HG03558 (cell line): ENCODE data around the gene ARHGAP45.

Experiments
- ATAC-seq: cut with Tn5 transposase; IDR thresholded peaks from one replicate; pipeline ENCODE4 v1.9.1; 2021; ENCODE audit warnings: moderate number of reproducible peaks; ENCODE audit not compliant: unreplicated experiment; ENCODE audit errors: extremely low read depth

The ARHGAP45 gene

GRCh38 chr19:1098177-1099051 lies 31.4 kb downstream of the ARHGAP45 start:
- ATAC-seq = no peak

- ATAC-seq = no peak
Measured at GRCh38 chr19:1101337-1101698, 34.4 kb downstream of the ARHGAP45 start.

GRCh38 chr19:1102407-1103131 lies 35.6 kb downstream of the ARHGAP45 start:
- no peak for ATAC-seq

GRCh38 chr19:1103132-1103707 lies 36.3 kb downstream of the ARHGAP45 start:
- no peak for ATAC-seq

- ATAC-seq = peak; percentile 36
Measured at GRCh38 chr19:1103708-1104310, 36.8 kb downstream of the ARHGAP45 start, which contains the start of gene GPX4. TSS of gene GPX4 (plus strand) at chr19:1103994. CDS start at chr19:1104044, 50 bp downstream.

- no peak for ATAC-seq
Measured at GRCh38 chr19:1104311-1105007, 37.5 kb downstream of the ARHGAP45 start.

- ATAC-seq = no peak
Measured at GRCh38 chr19:1105008-1105872, 38.3 kb downstream of the ARHGAP45 start.

- ATAC-seq = no peak
Measured at GRCh38 chr19:1105873-1106840, 39.2 kb downstream of the ARHGAP45 start.

GRCh38 chr19:1106841-1107660 lies 40.1 kb downstream of the ARHGAP45 start:
- ATAC-seq = no peak

- no peak for ATAC-seq
Measured at GRCh38 chr19:1107661-1108261, 40.8 kb downstream of the ARHGAP45 start.

- ATAC-seq = no peak
Measured at GRCh38 chr19:1108291-1109031, 41.5 kb downstream of the ARHGAP45 start.

GRCh38 chr19:1109032-1109551 lies 42.1 kb downstream of the ARHGAP45 start:
- ATAC-seq = no peak

- ATAC-seq = no peak
Measured at GRCh38 chr19:1109697-1110671, 43.0 kb downstream of the ARHGAP45 start.

GRCh38 chr19:1110809-1111640 lies 44.1 kb downstream of the ARHGAP45 start:
- no peak for ATAC-seq
